ENCODE results near the gene GRB10.

- TF ChIP-seq CTCF (conservative IDR thresholded peaks at IDR 0.05; ENCODE audit: low read depth in 2 of 2) (no peak), POLR2AphosphoS5 (IDR thresholded peaks at IDR 0.05; ENCODE audit: low read depth) (no peak), ETS1 (IDR thresholded peaks at IDR 0.05) (no peak), EZH2 (IDR thresholded peaks at IDR 0.05; ENCODE audit: low read depth, unreplicated experiment) (no peak), REST (IDR thresholded peaks at IDR 0.05; ENCODE audit: unreplicated experiment) (no peak), ZNF331 (CRISPR knock-in tag; IDR thresholded peaks at IDR 0.05; ENCODE audit: low read depth) (no peak), EZH2phosphoT487 (IDR thresholded peaks at IDR 0.05; ENCODE audit: unreplicated experiment) (no peak), CREB1 (CRISPR knock-in tag; IDR thresholded peaks at IDR 0.05; ENCODE audit: low read depth) (no peak), STAT1 (IDR thresholded peaks at IDR 0.05; ENCODE audit: unreplicated experiment) (no peak), NANOG (IDR thresholded peaks at IDR 0.05; ENCODE audit: borderline replicate concordance) (no peak), ZNF114 (CRISPR knock-in tag; IDR thresholded peaks at IDR 0.05) (no peak), JUNB (IDR thresholded peaks at IDR 0.05; ENCODE audit: unreplicated experiment) (no peak)
Observed at GRCh38 chr7:50687575-50688225, 95.0 kb downstream of the GRB10 start.

Measured in GM23338 (cell line).